Esophagus (tissue), 2 donors: ENCODE results near the gene TMEM117. TPM values are rescaled to one million over a fixed set of nuclear protein-coding genes. Genes with fewer than 3 reads are reported as not detected.

Experiments used
- H3K27ac ChIP-seq, 2 donors: one replicate each; pipeline ENCODE4 v1.5.1; 2013; ENCODE audit warnings: low read depth in 2 of 2, mild to moderate bottlenecking in 2 of 2, inconsistent platforms in 1 of 2, low read length in 1 of 2, moderate library complexity in 1 of 2
- H3K27me3 ChIP-seq, 2 donors: one replicate each; pipeline ENCODE4 v1.6.1; 2013; ENCODE audit warnings: low read length in 2 of 2, control low read depth in 1 of 2, mild to moderate bottlenecking in 1 of 2; ENCODE audit not compliant: insufficient read depth in 2 of 2, control insufficient read depth in 1 of 2
- H3K36me3 ChIP-seq, 2 donors: one replicate each; pipeline ENCODE4 v1.6.1; 2013; ENCODE audit warnings: low read length in 1 of 2; ENCODE audit not compliant: control insufficient read depth in 2 of 2, insufficient read depth in 2 of 2
- H3K4me1 ChIP-seq, 2 donors: one replicate each; pipeline ENCODE4 v1.6.1; 2013; ENCODE audit warnings: low read length in 1 of 2; ENCODE audit not compliant: control insufficient read depth in 2 of 2, insufficient read depth in 2 of 2
- H3K4me3 ChIP-seq, 2 donors: one replicate each; pipeline ENCODE4 v1.5.1; 2013; ENCODE audit warnings: low read length in 2 of 2, mild to moderate bottlenecking in 2 of 2, low read depth in 1 of 2, moderate library complexity in 1 of 2
- H3K9me3 ChIP-seq, 2 donors: one replicate each; pipeline ENCODE4 v1.6.1; 2013; ENCODE audit warnings: mild to moderate bottlenecking in 2 of 2, low read depth in 1 of 2, low read length in 1 of 2, moderate library complexity in 1 of 2; ENCODE audit not compliant: control insufficient read depth in 2 of 2, insufficient read depth in 1 of 2
- WGBS, 2 donors: extraction: QIAGEN DNeasy Blood & Tissue Kit; methylation state at CpG; one replicate each; pipeline ENCODE4 v1.1.7; 2013; 5-methylcytosine and 5-hydroxymethylcytosine counted together
- polyA plus RNA-seq, 2 donors: library from polyadenylated mRNA; stranded (reverse); fragments of 200-250 nt; gene quantifications; one replicate each; pipeline ENCODE4 v1.2.3, GENCODE V29; 2013
- donor health status: healthy with polysubstance abuse.
- donor health status: Bipolar disorder and iron deficiency.

The TMEM117 gene
- polyA plus RNA-seq, 2 donors: 5.2 to 6.6 TPM

DNA sequence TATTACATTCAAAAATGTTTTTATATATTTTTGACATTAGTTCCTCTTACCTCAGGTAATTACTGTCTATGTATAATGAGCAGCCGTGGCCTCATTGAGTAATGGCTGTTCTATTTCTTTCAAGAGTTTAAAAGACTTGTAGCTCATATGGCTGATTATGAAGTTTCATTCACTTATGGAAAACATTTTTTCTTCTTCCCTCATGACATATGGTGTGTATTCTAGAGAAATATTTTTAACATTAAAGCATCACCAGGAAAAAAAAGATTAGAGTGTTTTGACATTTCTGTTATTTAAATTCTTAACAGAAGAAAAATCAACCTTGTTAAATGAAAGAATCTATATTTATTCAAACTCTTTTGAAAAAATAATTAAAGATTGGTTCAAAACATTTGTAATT is 422.4 kb downstream of the TMEM117 start:
- no peak overlapping the region for H3K4me3 ChIP-seq
- 83 to 86% methylated on average over 1 of the region's 1 CpG for WGBS, 2 donors
- H3K4me1 ChIP-seq: no peaks in the 10 kb centered on the region

DNA sequence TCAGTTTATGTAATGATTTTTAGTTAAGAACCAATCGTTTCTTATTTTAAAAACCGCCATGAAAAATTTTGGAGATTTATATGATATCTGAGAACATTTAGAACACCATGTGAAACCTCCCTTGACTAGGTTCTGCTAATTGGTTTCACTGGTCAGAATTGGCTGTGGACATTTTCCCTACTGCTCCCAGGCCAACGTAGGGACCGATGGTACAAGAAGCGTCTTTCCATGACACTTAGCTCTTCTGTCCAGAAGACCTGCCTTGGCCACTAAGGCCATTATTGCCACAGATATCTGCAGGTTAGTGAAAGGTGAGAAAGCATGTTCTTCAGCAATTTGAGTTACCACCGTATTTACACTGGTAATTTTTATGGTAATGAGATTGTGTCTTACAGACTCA is 424.0 kb downstream of the TMEM117 start:
- no peaks in the 10 kb centered on the region for H3K27me3 ChIP-seq
- H3K4me1 ChIP-seq: no peaks in the 10 kb centered on the region
- H3K9me3 ChIP-seq: no peaks in the 10 kb centered on the region
- 96 to 98% methylated on average over 6 of the region's 6 CpGs for WGBS, 2 donors
- H3K36me3 ChIP-seq: no peaks in the 10 kb centered on the region
- H3K4me3 ChIP-seq: no peak overlapping the region
- H3K27ac ChIP-seq: no peak overlapping the region

More for the DNA sequence above, 422.4 kb downstream of the TMEM117 start:
- Histone ChIP-seq H3K27ac (no peak overlapping the region), H3K9me3 (no peaks in the 10 kb centered on the region), H3K27me3 (no peaks in the 10 kb centered on the region), H3K36me3 (no peaks in the 10 kb centered on the region)

DNA sequence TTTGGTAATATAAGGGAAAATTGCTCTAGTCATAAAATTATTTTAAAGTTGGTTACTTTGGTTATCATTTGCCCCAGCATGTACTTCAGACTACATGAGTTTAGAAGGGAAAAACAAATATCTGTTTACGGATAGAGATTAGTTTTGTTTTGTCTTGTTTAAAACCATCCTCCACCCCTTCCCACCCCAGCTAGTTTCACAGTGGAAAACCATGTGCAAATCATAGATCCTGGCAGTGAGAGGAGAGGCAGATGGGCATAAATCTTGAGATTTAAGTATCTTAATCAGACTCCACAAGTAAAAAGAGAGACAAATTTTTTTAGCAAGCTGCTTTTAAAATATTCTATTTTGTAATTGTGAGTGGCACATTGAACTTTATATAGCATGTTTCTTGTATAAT is 424.7 kb downstream of the TMEM117 start:
- 82 to 86% methylated on average over 1 of the region's 1 CpG for WGBS, 2 donors
- Histone ChIP-seq H3K4me1 (no peaks in the 10 kb centered on the region), H3K36me3 (no peaks in the 10 kb centered on the region), H3K4me3 (no peak overlapping the region), H3K27ac (no peak overlapping the region), H3K9me3 (no peaks in the 10 kb centered on the region), H3K27me3 (no peaks in the 10 kb centered on the region)

DNA sequence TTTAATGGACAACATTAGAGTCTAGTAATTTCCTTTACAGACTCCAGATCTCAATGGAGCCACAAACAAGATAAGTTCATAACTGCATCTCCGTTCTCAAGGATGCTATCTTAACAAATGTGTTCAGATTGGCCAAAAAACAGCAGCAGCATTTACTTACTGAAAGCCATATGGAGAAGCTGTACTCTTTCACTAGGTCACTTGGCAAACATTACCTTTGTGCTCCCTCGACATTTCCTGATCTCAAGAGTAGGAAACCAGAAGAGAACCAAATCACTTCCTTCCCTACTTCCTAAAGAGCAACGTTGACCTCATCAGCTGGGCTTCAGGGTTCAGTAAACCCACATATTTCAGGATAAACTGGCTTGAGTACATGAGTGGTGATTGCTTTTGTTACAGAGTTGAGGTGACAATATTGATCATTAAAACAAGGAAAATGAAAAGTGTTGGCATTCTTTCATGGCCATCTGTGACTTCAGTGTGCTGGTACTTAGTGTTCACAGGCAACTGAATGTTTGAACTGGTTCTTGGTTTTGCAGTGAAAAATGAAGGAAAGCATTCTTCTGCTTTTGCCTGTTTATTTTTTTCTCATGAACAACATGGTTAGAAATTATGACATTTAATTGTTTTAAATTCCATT is 449.6 kb downstream of the TMEM117 start:
- no peak overlapping the region for H3K27ac ChIP-seq

DNA sequence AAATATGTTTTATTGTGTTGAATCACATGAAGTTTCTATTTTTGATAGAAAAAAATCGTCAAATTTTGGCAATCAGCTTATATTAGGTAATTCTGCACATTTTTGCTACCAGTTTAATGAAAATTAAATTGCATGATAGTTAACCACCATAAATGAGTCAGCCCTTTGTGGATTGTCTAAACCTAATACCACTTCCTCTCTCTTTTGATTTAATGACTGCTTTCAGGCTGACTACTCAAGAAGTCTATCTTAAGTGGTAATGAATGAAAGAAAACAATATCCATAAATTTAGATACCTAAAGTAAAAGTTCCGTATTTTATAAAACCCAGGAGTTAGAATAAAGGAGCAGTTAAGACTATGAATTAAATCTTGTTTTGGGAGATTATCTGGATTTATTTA is 450.5 kb downstream of the TMEM117 start:
- H3K27me3 ChIP-seq: no peaks in the 10 kb centered on the region
- WGBS, 2 donors: 56 to 65% methylated on average over 2 of the region's 2 CpGs
- no peak overlapping the region for H3K4me3 ChIP-seq
- H3K4me1 ChIP-seq: no peaks in the 10 kb centered on the region
- H3K9me3 ChIP-seq: no peaks in the 10 kb centered on the region
- no peaks in the 10 kb centered on the region for H3K36me3 ChIP-seq
- no peak overlapping the region for H3K27ac ChIP-seq

More for the DNA sequence above, 449.6 kb downstream of the TMEM117 start:
- 49 to 52% methylated on average over 3 of the region's 3 CpGs for WGBS, 2 donors
- H3K9me3 ChIP-seq: no peaks in the 10 kb centered on the region
- H3K4me1 ChIP-seq: no peaks in the 10 kb centered on the region
- no peak overlapping the region for H3K4me3 ChIP-seq
- no peaks in the 10 kb centered on the region for H3K36me3 ChIP-seq
- H3K27me3 ChIP-seq: no peaks in the 10 kb centered on the region

DNA sequence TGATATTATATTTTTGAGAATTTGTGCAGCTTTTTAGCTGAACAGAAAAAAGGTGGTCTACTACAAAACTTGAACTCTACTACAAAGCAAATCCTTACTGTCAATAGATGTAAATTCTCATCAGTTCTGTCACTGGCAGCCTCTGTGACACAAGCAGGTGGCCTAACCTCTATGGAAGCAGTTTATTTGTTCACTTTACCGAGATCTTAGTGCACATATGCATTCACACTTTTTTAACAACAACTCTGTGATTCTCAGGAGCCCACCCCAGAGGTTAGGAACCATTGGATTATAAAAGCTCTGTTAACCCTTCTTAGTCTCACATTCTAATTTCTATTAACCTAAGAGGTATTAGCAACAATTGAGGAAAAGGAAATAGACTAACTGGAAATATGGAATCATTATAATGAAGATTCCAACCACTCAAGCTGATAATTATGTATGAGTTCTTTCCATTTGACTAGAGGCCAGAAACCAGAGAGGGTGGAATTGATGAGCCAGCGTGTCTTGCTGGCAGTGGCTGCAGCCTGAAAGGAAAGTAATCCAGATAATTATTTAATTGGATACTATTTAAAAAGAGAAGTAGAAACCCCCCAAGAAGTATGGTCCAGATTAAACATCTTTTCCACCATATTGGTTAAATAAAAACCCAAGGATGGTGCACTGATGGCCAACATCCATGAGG is 451.1 kb downstream of the TMEM117 start:
- 81 to 83% methylated on average over 2 of the region's 2 CpGs for WGBS, 2 donors
- Histone ChIP-seq H3K4me3 (no peak overlapping the region), H3K4me1 (no peaks in the 10 kb centered on the region), H3K27me3 (no peaks in the 10 kb centered on the region), H3K9me3 (no peaks in the 10 kb centered on the region), H3K27ac (no peak overlapping the region), H3K36me3 (no peaks in the 10 kb centered on the region)

DNA sequence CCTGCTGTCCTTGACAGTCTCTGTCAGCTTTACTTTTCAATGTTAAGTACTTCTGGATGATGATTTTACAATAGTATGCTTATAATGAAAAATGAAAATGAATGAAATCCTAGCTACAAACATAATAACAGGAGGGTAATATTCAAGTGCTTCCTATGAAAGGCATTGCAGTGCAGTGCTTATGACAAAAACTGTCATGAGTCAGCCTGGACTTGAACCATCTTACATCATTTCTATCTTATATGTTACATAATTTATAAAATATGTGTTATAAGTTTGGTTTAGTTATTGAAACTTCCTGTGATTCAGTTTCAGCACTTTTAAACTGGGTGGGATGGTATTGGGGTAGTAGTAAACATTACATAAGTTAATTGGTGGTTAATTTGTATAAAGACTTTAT is 451.7 kb downstream of the TMEM117 start:
- Histone ChIP-seq H3K4me3 (no peak overlapping the region), H3K9me3 (no peaks in the 10 kb centered on the region), H3K36me3 (no peaks in the 10 kb centered on the region), H3K27ac (no peak overlapping the region), H3K27me3 (no peaks in the 10 kb centered on the region), H3K4me1 (no peaks in the 10 kb centered on the region)

DNA sequence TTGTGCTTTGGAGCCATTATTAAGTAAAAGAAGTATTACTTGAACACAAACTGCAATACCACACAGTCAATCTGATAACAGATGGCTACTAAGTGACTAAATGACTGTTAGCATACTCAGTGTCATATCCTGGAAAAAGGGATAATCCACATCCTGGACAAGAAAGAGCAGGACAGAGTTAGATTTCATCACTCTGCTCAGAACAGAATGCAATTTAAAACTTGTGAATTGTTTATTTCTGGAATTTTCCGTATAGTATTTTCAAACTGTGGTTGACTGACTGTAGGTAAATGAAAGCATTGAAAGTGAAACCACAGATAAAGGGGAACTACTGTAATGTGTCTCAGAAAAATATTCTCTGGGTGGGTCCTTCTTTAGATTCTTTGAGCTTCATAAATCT is 458.8 kb downstream of the TMEM117 start:
- H3K27me3 ChIP-seq: no peaks in the 10 kb centered on the region
- H3K36me3 ChIP-seq: no peaks in the 10 kb centered on the region
- WGBS, 2 donors: 85 to 91% methylated on average over 1 of the region's 1 CpG
- H3K4me1 ChIP-seq: no peaks in the 10 kb centered on the region
- H3K9me3 ChIP-seq: peaks cover 2 to 6% of the 10 kb centered on the region in 2 donors
- no peak overlapping the region for H3K27ac ChIP-seq
- H3K4me3 ChIP-seq: no peak overlapping the region

DNA sequence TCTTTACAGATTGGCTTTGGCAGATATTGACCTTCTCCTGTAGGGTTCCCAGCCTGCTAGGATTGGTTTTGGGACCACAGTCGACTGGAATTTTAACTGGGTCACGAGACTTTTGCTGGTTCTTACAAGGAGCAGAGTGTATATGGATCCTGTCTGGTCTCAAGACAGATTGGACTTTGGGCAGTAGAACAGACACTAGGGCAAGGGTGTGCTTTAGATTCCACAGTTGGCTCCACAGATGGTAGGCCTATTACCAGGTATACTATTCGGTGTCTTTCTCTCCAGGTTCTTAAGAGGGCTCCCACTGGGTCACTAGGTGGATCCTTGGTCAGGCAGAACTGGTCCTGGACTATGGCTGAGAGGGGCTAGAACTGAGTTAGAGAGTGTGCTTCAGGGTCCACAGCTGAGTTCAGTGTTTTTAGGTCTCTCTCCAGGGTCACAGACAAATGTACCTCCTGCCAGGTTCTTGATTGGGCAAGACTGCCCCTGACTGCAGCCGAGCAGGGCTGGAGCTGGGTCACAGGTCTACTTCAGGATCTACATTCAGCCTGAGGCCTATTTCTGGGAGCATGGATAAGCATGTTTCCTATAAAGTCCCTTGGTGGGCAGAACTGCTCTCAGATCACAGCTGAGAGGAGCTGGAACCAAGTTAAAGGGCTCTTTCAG is 460.2 kb downstream of the TMEM117 start:
- Histone ChIP-seq H3K36me3 (no peaks in the 10 kb centered on the region), H3K27ac (no peak overlapping the region), H3K9me3 (peaks cover 2 to 6% of the 10 kb centered on the region in 2 donors), H3K4me3 (no peak overlapping the region), H3K4me1 (no peaks in the 10 kb centered on the region), H3K27me3 (no peaks in the 10 kb centered on the region)
- 87 to 93% methylated on average over 4 of the region's 4 CpGs for WGBS, 2 donors
